Endothelial cell (in vitro differentiated cells): ENCODE results near the gene SLC28A1. TPM values are rescaled to one million over a fixed set of nuclear protein-coding genes. Genes with fewer than 3 reads are reported as not detected.

Experiments used
- DNase-seq: peaks from one replicate; pipeline ENCODE4 v3.0.0; 2021; ENCODE audit warnings: low spot score
- H3K27ac Mint-ChIP-seq: one replicate; pipeline ENCODE4 v1.8.0; 2021; ENCODE audit warnings: mixed read lengths, inconsistent platforms; ENCODE audit not compliant: unreplicated experiment
- H3K27me3 Mint-ChIP-seq: one replicate; pipeline ENCODE4 v1.8.0; 2021; ENCODE audit warnings: mild to moderate bottlenecking, moderate library complexity, mixed read lengths, inconsistent platforms; ENCODE audit not compliant: unreplicated experiment
- H3K36me3 Mint-ChIP-seq: one replicate; pipeline ENCODE4 v1.8.0; 2021; ENCODE audit warnings: mild to moderate bottlenecking, low read depth, mixed read lengths, inconsistent platforms; ENCODE audit not compliant: unreplicated experiment
- H3K4me1 Mint-ChIP-seq: one replicate; pipeline ENCODE4 v1.8.0; 2021; ENCODE audit warnings: mild to moderate bottlenecking, mixed read lengths, inconsistent platforms; ENCODE audit not compliant: unreplicated experiment
- H3K4me3 Mint-ChIP-seq: one replicate; pipeline ENCODE4 v1.8.0; 2021; ENCODE audit warnings: mild to moderate bottlenecking, mixed read lengths, inconsistent platforms; ENCODE audit not compliant: unreplicated experiment
- H3K9me3 Mint-ChIP-seq: one replicate; pipeline ENCODE4 v1.8.0; 2021; ENCODE audit warnings: mixed read lengths, inconsistent platforms; ENCODE audit not compliant: unreplicated experiment
- CTCF ChIP-seq: fragments of 200-600 bp; sonication (generic); IDR thresholded peaks from one replicate; pipeline ENCODE4 v1.5.0; 2021; ENCODE audit warnings: antibody characterized with exemption; ENCODE audit not compliant: unreplicated experiment
- total RNA-seq: library from RNA; stranded (reverse); fragmentation: NEBNext Ultra II Directional; extraction: Animal tissue kit (Norgen Biotek cat#: 25700); gene quantifications from one replicate; pipeline ENCODE4 v1.2.1, GENCODE V29; 2021; ENCODE audit not compliant: unreplicated experiment

The SLC28A1 gene
- total RNA-seq, 1 donor from 2014 or later, result not detected

GRCh38 chr15:84892786-84893307, 8.4 kb downstream of the SLC28A1 start:
- no peaks in the 10 kb centered on the region for H3K9me3 Mint-ChIP-seq
- no peak for DNase-seq
- peaks cover 8% of the 10 kb centered on the region for H3K27me3 Mint-ChIP-seq
- H3K36me3 Mint-ChIP-seq, result no peaks in the 10 kb centered on the region
- no peaks in the 10 kb centered on the region for H3K4me1 Mint-ChIP-seq
- no peak for TF ChIP-seq CTCF
- H3K27ac Mint-ChIP-seq, result no peak overlapping the region
- H3K4me3 Mint-ChIP-seq, result no peak overlapping the region

- DNase-seq, result no peak
- Mint-ChIP-seq H3K4me3 (no peak overlapping the region), H3K27me3 (peaks cover 8% of the 10 kb centered on the region), H3K36me3 (no peaks in the 10 kb centered on the region), H3K9me3 (no peaks in the 10 kb centered on the region), H3K27ac (no peak overlapping the region), H3K4me1 (no peaks in the 10 kb centered on the region)
- no peak for TF ChIP-seq CTCF
These were observed 9.1 kb downstream of the SLC28A1 start for GRCh38 chr15:84893607-84894006.

- Mint-ChIP-seq H3K9me3 (no peaks in the 10 kb centered on the region), H3K4me3 (no peak overlapping the region), H3K27me3 (peaks cover 9% of the 10 kb centered on the region), H3K27ac (no peak overlapping the region), H3K36me3 (no peaks in the 10 kb centered on the region), H3K4me1 (no peaks in the 10 kb centered on the region)
- DNase-seq, result no peak
- TF ChIP-seq CTCF, result no peak
These were observed 10.4 kb downstream of the SLC28A1 start for GRCh38 chr15:84894736-84895425.

- no peak for DNase-seq
- H3K36me3 Mint-ChIP-seq, result no peaks in the 10 kb centered on the region
- H3K27me3 Mint-ChIP-seq, result peaks cover 4% of the 10 kb centered on the region
- H3K4me3 Mint-ChIP-seq, result no peak overlapping the region
- H3K9me3 Mint-ChIP-seq, result no peaks in the 10 kb centered on the region
- H3K27ac Mint-ChIP-seq, result no peak overlapping the region
- H3K4me1 Mint-ChIP-seq, result no peaks in the 10 kb centered on the region
- TF ChIP-seq CTCF, result no peak
These were observed 14.3 kb downstream of the SLC28A1 start for GRCh38 chr15:84898761-84899160.

GRCh38 chr15:84899750-84900149, 15.3 kb downstream of the SLC28A1 start:
- Mint-ChIP-seq H3K4me3 (no peak overlapping the region), H3K27ac (no peak overlapping the region), H3K27me3 (peaks cover 4% of the 10 kb centered on the region)

More at GRCh38 chr15:84899750-84900149, 15.3 kb downstream of the SLC28A1 start:
- TF ChIP-seq CTCF, result no peak
- H3K36me3 Mint-ChIP-seq, result no peaks in the 10 kb centered on the region
- no peaks in the 10 kb centered on the region for H3K9me3 Mint-ChIP-seq
- no peak for DNase-seq
- no peaks in the 10 kb centered on the region for H3K4me1 Mint-ChIP-seq
